Measurements from ENCODE around the gene SPATA20. TPM values are rescaled to one million over a fixed set of nuclear protein-coding genes. Genes with fewer than 3 reads are reported as not detected.

The SPATA20 gene
- total and polyA plus RNA-seq, 4 donors, result 15.6 to 42.4 (median 19.6) TPM

DNA sequence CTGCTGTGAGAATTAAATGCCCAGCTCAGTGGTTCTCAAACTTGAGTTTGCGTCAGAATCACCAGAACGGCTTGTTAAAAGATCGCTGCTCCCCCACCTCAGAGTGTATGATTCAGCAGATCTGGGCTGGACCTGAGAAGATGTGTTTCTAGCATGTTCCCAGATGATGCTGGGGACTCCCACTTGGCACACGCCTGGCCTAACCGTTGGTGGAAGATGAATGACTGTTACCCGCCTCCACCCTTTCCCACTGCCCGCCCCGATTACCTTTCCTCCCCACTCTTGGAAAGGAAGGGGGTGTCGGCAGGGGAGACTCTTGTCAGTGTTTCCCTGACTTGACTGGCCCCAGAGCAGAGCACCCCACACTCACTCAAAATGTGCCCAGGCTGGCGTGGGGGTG, 58.5 kb downstream of the SPATA20 start (continued):
- TF ChIP-seq, protein P1, sequence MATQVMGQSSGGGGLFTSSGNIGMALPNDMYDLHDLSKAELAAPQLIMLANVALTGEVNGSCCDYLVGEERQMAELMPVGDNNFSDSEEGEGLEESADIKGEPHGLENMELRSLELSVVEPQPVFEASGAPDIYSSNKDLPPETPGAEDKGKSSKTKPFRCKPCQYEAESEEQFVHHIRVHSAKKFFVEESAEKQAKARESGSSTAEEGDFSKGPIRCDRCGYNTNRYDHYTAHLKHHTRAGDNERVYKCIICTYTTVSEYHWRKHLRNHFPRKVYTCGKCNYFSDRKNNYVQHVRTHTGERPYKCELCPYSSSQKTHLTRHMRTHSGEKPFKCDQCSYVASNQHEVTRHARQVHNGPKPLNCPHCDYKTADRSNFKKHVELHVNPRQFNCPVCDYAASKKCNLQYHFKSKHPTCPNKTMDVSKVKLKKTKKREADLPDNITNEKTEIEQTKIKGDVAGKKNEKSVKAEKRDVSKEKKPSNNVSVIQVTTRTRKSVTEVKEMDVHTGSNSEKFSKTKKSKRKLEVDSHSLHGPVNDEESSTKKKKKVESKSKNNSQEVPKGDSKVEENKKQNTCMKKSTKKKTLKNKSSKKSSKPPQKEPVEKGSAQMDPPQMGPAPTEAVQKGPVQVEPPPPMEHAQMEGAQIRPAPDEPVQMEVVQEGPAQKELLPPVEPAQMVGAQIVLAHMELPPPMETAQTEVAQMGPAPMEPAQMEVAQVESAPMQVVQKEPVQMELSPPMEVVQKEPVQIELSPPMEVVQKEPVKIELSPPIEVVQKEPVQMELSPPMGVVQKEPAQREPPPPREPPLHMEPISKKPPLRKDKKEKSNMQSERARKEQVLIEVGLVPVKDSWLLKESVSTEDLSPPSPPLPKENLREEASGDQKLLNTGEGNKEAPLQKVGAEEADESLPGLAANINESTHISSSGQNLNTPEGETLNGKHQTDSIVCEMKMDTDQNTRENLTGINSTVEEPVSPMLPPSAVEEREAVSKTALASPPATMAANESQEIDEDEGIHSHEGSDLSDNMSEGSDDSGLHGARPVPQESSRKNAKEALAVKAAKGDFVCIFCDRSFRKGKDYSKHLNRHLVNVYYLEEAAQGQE (IDR thresholded peaks at IDR 0.05), result no peak
- TF ChIP-seq SP1 (IDR thresholded peaks at IDR 0.05), result no peak

Other genes starting within 250 kb of the SPATA20 start
- 10 to 100 TPM; 10.7 to 11.3 TPM for gene XYLT2, start 201.0 kb upstream of the SPATA20 start, total RNA-seq
- gene XYLT2, start 201.0 kb upstream of the SPATA20 start, polyA plus RNA-seq, result 1 to 10 TPM; 5.3 to 5.7 TPM
- 10 to 100 TPM; 25.9 to 36.9 TPM for gene MRPL27, start 174.0 kb upstream of the SPATA20 start, total RNA-seq
- gene MRPL27, start 174.0 kb upstream of the SPATA20 start, polyA plus RNA-seq, result 10 to 100 TPM; 70.2 to 87.1 TPM
- gene EME1, start 173.9 kb upstream of the SPATA20 start, total RNA-seq, result 1 to 10 TPM in 1 of 2 donors, under 1 TPM in 1; 0.08 to 3.4 TPM
- gene EME1, start 173.9 kb upstream of the SPATA20 start, polyA plus RNA-seq, result under 1 TPM; 0.26 to 0.43 TPM
- 100 to 1,000 TPM in 1 of 2 donors, 10 to 100 TPM in 1; 58.2 to 136 TPM for gene LRRC59, start 149.7 kb upstream of the SPATA20 start, total RNA-seq
- 10 to 100 TPM; 21.4 to 93.1 TPM for gene LRRC59, start 149.7 kb upstream of the SPATA20 start, polyA plus RNA-seq
- gene ACSF2, start 121.0 kb upstream of the SPATA20 start, total RNA-seq, result 10 to 100 TPM; 18.9 to 34.3 TPM
- gene ACSF2, start 121.0 kb upstream of the SPATA20 start, polyA plus RNA-seq, result 10 to 100 TPM; 20.0 to 22.2 TPM
- gene CHAD, start 78.3 kb upstream of the SPATA20 start, total RNA-seq, result 1 to 10 TPM in 1 of 2 donors, under 1 TPM in 1; 0.51 to 1.8 TPM
- 1 to 10 TPM; 2.7 to 3.3 TPM for gene CHAD, start 78.3 kb upstream of the SPATA20 start, polyA plus RNA-seq
- 10 to 100 TPM; 10.8 to 22.7 TPM for gene RSAD1, start 68.3 kb upstream of the SPATA20 start, total RNA-seq
- gene RSAD1, start 68.3 kb upstream of the SPATA20 start, polyA plus RNA-seq, result 10 to 100 TPM; 18.2 to 18.9 TPM
- under 1 TPM; 0.23 to 0.25 TPM for gene MYCBPAP, start 38.7 kb upstream of the SPATA20 start, total RNA-seq
- not detected for gene MYCBPAP, start 38.7 kb upstream of the SPATA20 start, polyA plus RNA-seq
- under 1 TPM; 0.33 to 0.51 TPM for gene EPN3, start 14.4 kb upstream of the SPATA20 start, total RNA-seq
- under 1 TPM in 1 of 2 donors, not detected in 1; 0.06 TPM for gene EPN3, start 14.4 kb upstream of the SPATA20 start, polyA plus RNA-seq
- gene CACNA1G, start 13.5 kb downstream of the SPATA20 start, total RNA-seq, result under 1 TPM; under 0.01 to 0.14 TPM
- gene CACNA1G, start 13.5 kb downstream of the SPATA20 start, polyA plus RNA-seq, result under 1 TPM in 1 of 2 donors, not detected in 1; 0.01 TPM
- 100 to 1,000 TPM in 1 of 2 donors, 10 to 100 TPM in 1; 10.5 to 197 TPM for gene ABCC3, start 87.7 kb downstream of the SPATA20 start, total RNA-seq
- 10 to 100 TPM; 66.7 to 94.3 TPM for gene ABCC3, start 87.7 kb downstream of the SPATA20 start, polyA plus RNA-seq
- gene ANKRD40, start 160.7 kb downstream of the SPATA20 start, total RNA-seq, result 10 to 100 TPM; 10.1 to 15.1 TPM
- 1 to 10 TPM; 6.2 to 9.3 TPM for gene ANKRD40, start 160.7 kb downstream of the SPATA20 start, polyA plus RNA-seq
- 10 to 100 TPM; 26.0 to 26.5 TPM for gene LUC7L3, start 172.4 kb downstream of the SPATA20 start, total RNA-seq
- gene LUC7L3, start 172.4 kb downstream of the SPATA20 start, polyA plus RNA-seq, result 100 to 1,000 TPM in 1 of 2 donors, 10 to 100 TPM in 1; 15.5 to 126 TPM
- gene ANKRD40CL, start 220.3 kb downstream of the SPATA20 start, total RNA-seq, result not detected
- gene ANKRD40CL, start 220.3 kb downstream of the SPATA20 start, polyA plus RNA-seq, result not detected